Memory B cell (primary cell): ENCODE measurements around the gene ELMO1.

ENCODE experiments used
- ATAC-seq: fragments of 150-1000 bp; cut with Tn5 transposase; 2 replicates; pipeline ENCODE4 v1.10.0; 2021; ENCODE audit warnings: low read depth, mild to moderate bottlenecking, moderate library complexity
- DNase-seq, 2 donors: peaks; one replicate each; pipeline ENCODE4 v3.0.0; 2022; ENCODE audit warnings: low spot score in 2 of 2
- H3K27ac Mint-ChIP-seq: one replicate; pipeline ENCODE4 v1.8.0; 2022; ENCODE audit warnings: mild to moderate bottlenecking, moderate library complexity, mixed read lengths
- H3K27me3 Mint-ChIP-seq: one replicate; pipeline ENCODE4 v1.8.0; 2022; ENCODE audit warnings: mixed read lengths
- H3K36me3 Mint-ChIP-seq: one replicate; pipeline ENCODE4 v1.8.0; 2022; ENCODE audit warnings: mild to moderate bottlenecking, mixed read lengths
- H3K4me1 Mint-ChIP-seq: one replicate; pipeline ENCODE4 v1.8.0; 2022; ENCODE audit warnings: mixed read lengths
- H3K4me3 Mint-ChIP-seq: one replicate; pipeline ENCODE4 v1.8.0; 2022; ENCODE audit warnings: mild to moderate bottlenecking, moderate library complexity, mixed read lengths
- H3K9me3 Mint-ChIP-seq: one replicate; pipeline ENCODE4 v1.8.0; 2022; ENCODE audit warnings: mixed read lengths

The ELMO1 gene

DNA sequence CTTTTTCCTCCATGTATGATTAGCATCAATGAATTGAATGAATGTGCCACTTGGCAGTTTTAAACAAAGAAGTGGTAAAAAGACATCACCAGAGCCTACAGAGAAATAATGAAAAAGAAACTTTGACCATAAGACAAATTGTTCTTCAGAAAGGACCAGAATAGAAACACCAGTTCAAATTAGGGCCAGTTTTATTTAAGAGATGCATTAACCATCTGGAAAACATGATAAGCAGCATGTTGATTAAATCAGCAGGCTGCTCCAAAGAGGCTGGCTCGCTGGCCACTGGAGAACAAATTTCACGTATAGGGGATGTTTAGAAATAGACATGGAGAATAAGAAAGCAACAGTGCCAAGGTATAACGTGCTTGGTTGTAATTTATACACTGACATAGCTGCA lies 482.0 kb downstream of the ELMO1 start:
- Mint-ChIP-seq H3K27ac (no peak overlapping the region), H3K36me3 (peaks cover 27% of the 10 kb centered on the region), H3K27me3 (no peaks in the 10 kb centered on the region), H3K4me3 (no peak overlapping the region), H3K4me1 (peaks cover 33% of the 10 kb centered on the region), H3K9me3 (peaks cover 3% of the 10 kb centered on the region)
- ATAC-seq (no peak), DNase-seq (no peak)

GRCh38 chr7:36966039-36966438 lies 482.6 kb downstream of the ELMO1 start:
- ATAC-seq: no peak
- peaks cover 30% of the 10 kb centered on the region for H3K4me1 Mint-ChIP-seq
- H3K9me3 Mint-ChIP-seq: peaks cover 3% of the 10 kb centered on the region
- H3K36me3 Mint-ChIP-seq: peaks cover 22% of the 10 kb centered on the region
- no peak overlapping the region for H3K4me3 Mint-ChIP-seq
- no peak overlapping the region for H3K27ac Mint-ChIP-seq
- DNase-seq: no peak
- no peaks in the 10 kb centered on the region for H3K27me3 Mint-ChIP-seq

- no peak for DNase-seq
- H3K4me1 Mint-ChIP-seq: peaks cover 29% of the 10 kb centered on the region
- no peaks in the 10 kb centered on the region for H3K27me3 Mint-ChIP-seq
- H3K27ac Mint-ChIP-seq: no peak overlapping the region
- H3K36me3 Mint-ChIP-seq: peaks cover 20% of the 10 kb centered on the region
- no peak overlapping the region for H3K4me3 Mint-ChIP-seq
- no peak for ATAC-seq
- peaks cover 3% of the 10 kb centered on the region for H3K9me3 Mint-ChIP-seq
Measured at GRCh38 chr7:36965625-36966024, 483.0 kb downstream of the ELMO1 start.

DNA sequence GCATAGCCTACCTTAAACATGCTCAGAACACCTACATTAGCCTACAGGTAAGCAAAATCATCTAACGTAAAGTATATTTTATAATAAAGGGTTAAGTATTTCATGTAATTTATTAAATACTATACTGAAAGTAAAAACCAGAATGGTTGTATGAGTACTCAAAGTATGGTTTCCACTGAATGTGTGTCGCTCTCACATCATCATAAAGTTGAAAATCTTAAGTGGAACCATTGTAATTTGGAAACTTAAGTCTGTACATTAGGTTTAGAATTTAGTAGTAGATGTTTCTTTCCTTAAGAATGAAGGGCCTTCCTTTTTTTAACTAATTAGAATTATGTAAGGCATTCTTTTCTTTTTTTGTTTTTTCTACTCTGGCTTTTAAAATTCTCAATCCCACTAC lies 484.4 kb downstream of the ELMO1 start:
- Mint-ChIP-seq H3K4me3 (no peak overlapping the region), H3K27me3 (no peaks in the 10 kb centered on the region), H3K4me1 (peaks cover 23% of the 10 kb centered on the region), H3K9me3 (peaks cover 3% of the 10 kb centered on the region), H3K27ac (no peak overlapping the region), H3K36me3 (peaks cover 14% of the 10 kb centered on the region)
- ATAC-seq (no peak), DNase-seq (no peak)

DNA sequence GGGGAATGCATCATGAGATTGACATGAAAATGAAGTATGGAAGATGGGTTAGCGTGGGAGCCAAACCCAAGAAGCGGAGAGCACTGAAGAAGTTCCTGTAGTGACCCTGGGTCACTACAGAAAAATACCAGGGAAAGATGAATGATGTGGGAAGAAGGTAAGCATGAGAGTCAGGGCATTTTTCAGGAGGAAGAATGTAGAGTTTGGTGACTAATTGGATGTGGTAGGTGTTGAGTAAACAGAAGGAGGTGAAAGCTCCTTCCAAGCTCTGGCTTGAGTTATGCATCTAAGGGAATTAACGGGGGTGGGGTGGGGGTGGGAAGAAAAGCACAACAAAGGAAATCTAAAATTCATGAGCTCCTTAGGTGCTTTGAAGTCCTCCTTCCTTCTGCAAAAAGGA lies 486.3 kb downstream of the ELMO1 start:
- Mint-ChIP-seq H3K4me1 (peaks cover 20% of the 10 kb centered on the region), H3K27ac (peak overlapping the region; percentile 1)

DNA sequence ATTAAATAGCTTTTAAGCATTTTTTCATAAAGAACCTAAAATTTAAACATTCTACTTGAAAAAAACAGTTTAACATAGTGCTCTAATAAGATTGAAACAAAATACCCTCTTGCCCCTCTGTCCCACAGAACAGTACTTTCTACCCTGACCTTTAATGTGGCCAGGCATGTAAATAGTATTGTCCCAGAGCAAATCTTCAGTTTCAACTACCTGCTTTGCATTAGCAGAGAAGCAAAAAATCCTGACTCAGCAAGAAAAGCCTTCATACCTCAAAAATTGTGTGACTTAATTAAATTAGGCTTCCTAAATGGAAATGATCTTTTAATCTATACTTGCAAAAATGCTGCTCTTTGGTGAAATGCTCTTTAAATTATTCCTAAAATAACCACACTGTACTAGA lies 487.0 kb downstream of the ELMO1 start:
- H3K9me3 Mint-ChIP-seq: no peaks in the 10 kb centered on the region
- H3K27me3 Mint-ChIP-seq: no peaks in the 10 kb centered on the region
- H3K4me1 Mint-ChIP-seq: peaks cover 19% of the 10 kb centered on the region
- H3K36me3 Mint-ChIP-seq: peaks cover 10% of the 10 kb centered on the region
- no peak for DNase-seq
- H3K27ac Mint-ChIP-seq: peak overlapping the region; percentile 1
- ATAC-seq: no peak
- no peak overlapping the region for H3K4me3 Mint-ChIP-seq

More for the DNA sequence above, 486.3 kb downstream of the ELMO1 start:
- ATAC-seq: no peak
- H3K9me3 Mint-ChIP-seq: peaks cover 1% of the 10 kb centered on the region
- H3K36me3 Mint-ChIP-seq: peaks cover 12% of the 10 kb centered on the region
- H3K27me3 Mint-ChIP-seq: no peaks in the 10 kb centered on the region
- H3K4me3 Mint-ChIP-seq: no peak overlapping the region
- no peak for DNase-seq

GRCh38 chr7:36961097-36961496 lies 487.6 kb downstream of the ELMO1 start:
- Mint-ChIP-seq H3K4me1 (peaks cover 15% of the 10 kb centered on the region), H3K27ac (no peak overlapping the region), H3K9me3 (no peaks in the 10 kb centered on the region), H3K27me3 (no peaks in the 10 kb centered on the region), H3K4me3 (no peak overlapping the region), H3K36me3 (peaks cover 10% of the 10 kb centered on the region)
- ATAC-seq (no peak), DNase-seq (no peak)

DNA sequence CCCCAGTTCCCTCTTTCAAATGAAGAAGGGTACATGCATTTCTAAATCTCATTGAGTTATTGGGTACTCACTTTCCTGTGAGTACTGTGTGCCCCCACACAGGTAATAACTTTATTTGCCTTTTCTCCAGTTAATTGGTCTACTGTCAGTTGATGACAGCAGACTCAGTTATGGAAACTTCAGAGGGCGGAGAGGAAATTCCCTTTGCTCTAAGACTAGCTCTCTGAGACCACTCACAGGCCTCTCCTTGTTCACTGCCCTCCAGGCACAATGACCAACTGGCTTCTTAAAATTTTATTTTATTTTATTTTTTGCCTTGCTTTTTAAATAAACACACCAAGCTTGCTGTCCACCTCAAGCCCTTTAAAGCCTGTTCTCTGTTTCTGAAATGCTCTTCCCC lies 488.6 kb downstream of the ELMO1 start:
- H3K4me1 Mint-ChIP-seq: peaks cover 19% of the 10 kb centered on the region
- ATAC-seq: no peak
- H3K27me3 Mint-ChIP-seq: no peaks in the 10 kb centered on the region
- DNase-seq: no peak
- no peak overlapping the region for H3K4me3 Mint-ChIP-seq
- H3K36me3 Mint-ChIP-seq: peaks cover 12% of the 10 kb centered on the region
- H3K9me3 Mint-ChIP-seq: no peaks in the 10 kb centered on the region
- H3K27ac Mint-ChIP-seq: peak overlapping the region; percentile 28

DNA sequence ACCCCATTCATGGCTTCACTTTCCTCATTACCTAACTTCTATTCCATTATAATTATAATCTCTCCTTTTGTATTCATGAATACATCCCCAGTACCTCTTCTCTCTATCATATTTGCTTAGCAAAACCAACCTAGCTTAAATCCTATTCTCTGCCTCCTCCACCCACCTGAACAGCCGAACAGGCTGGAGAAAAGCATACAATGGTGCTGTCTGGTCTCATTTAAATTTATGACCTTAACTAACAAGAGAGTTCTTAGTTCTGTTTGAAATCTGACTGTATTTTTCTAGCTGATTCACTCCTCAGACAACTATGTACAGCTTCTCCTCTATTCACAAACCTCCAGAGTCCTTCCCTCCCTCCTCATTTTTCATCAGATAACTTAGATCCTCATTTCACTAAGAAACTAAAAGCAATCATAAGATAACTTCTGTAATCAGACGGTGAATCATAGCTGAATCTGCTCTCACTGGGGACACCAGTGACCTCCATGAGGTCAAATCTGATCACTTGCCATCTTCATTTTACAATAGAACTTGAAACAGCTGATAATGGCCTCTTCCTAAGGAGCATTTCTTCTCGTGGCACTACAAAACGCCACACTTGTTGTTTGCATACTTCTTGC lies 490.4 kb downstream of the ELMO1 start:
- no peaks in the 10 kb centered on the region for H3K9me3 Mint-ChIP-seq
- ATAC-seq (no peak), DNase-seq (no peak)
- no peak overlapping the region for H3K27ac Mint-ChIP-seq
- no peaks in the 10 kb centered on the region for H3K27me3 Mint-ChIP-seq
- H3K4me3 Mint-ChIP-seq: no peak overlapping the region
- peaks cover 22% of the 10 kb centered on the region for H3K4me1 Mint-ChIP-seq
- peaks cover 10% of the 10 kb centered on the region for H3K36me3 Mint-ChIP-seq

DNA sequence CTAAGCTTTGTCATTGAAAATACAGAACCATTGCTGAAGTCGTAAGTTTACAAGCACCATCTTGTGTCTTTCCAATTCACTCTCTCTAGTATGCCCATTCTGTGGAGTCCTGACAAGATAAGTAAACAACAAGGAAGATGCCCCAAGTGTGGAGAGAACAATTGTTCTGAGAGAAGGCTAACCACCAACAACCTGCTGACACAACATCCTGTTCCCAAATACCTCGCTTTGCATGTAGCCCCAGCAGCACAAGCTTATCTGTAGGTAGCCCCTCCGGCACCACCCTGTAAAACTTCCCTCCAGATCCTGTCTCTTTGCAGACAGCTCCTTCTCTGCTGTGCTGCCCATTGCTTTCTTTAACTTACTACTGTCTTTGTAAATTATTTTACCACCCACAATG lies 491.0 kb downstream of the ELMO1 start:
- Mint-ChIP-seq H3K4me3 (no peak overlapping the region), H3K27me3 (no peaks in the 10 kb centered on the region), H3K36me3 (peaks cover 10% of the 10 kb centered on the region), H3K27ac (no peak overlapping the region), H3K4me1 (peaks cover 22% of the 10 kb centered on the region), H3K9me3 (no peaks in the 10 kb centered on the region)
- no peak for DNase-seq
- ATAC-seq: no peak

- no peak for ATAC-seq
- no peak overlapping the region for H3K27ac Mint-ChIP-seq
- H3K36me3 Mint-ChIP-seq: peaks cover 10% of the 10 kb centered on the region
- H3K4me3 Mint-ChIP-seq: no peak overlapping the region
- peaks cover 23% of the 10 kb centered on the region for H3K4me1 Mint-ChIP-seq
- no peak for DNase-seq
- no peaks in the 10 kb centered on the region for H3K9me3 Mint-ChIP-seq
- H3K27me3 Mint-ChIP-seq: no peaks in the 10 kb centered on the region
Measured at GRCh38 chr7:36956814-36957213, 491.9 kb downstream of the ELMO1 start.

- DNase-seq (no peak), ATAC-seq (no peak)
- Mint-ChIP-seq H3K4me3 (no peak overlapping the region), H3K36me3 (peaks cover 19% of the 10 kb centered on the region), H3K27ac (no peak overlapping the region), H3K9me3 (no peaks in the 10 kb centered on the region), H3K4me1 (peaks cover 29% of the 10 kb centered on the region), H3K27me3 (no peaks in the 10 kb centered on the region)
Measured at GRCh38 chr7:36955456-36956129, 493.1 kb downstream of the ELMO1 start.

- Mint-ChIP-seq H3K4me3 (no peak overlapping the region), H3K4me1 (peaks cover 55% of the 10 kb centered on the region), H3K27me3 (no peaks in the 10 kb centered on the region), H3K36me3 (peaks cover 44% of the 10 kb centered on the region), H3K27ac (peak overlapping the region; percentile 52), H3K9me3 (peaks cover 5% of the 10 kb centered on the region)
- DNase-seq: no peak
- ATAC-seq: no peak
Measured at GRCh38 chr7:36951257-36951697, 497.4 kb downstream of the ELMO1 start.

GRCh38 chr7:36949711-36950600 lies 498.7 kb downstream of the ELMO1 start:
- peaks cover 42% of the 10 kb centered on the region for H3K36me3 Mint-ChIP-seq
- ATAC-seq (no peak), DNase-seq (no peak)
- peaks cover 54% of the 10 kb centered on the region for H3K4me1 Mint-ChIP-seq
- H3K9me3 Mint-ChIP-seq: peaks cover 6% of the 10 kb centered on the region
- peak overlapping the region; percentile 16 for H3K27ac Mint-ChIP-seq
- no peak overlapping the region for H3K4me3 Mint-ChIP-seq
- H3K27me3 Mint-ChIP-seq: no peaks in the 10 kb centered on the region
